H1 (cell line): ENCODE data around the gene CIB4.

Experiments
- BRCA1 ChIP-seq: IDR thresholded peaks from 2 replicates; pipeline ENCODE4 v1.6.1; 2012; ENCODE audit warnings: low read depth, low read length, improper control_type of control experiment
- CEBPB ChIP-seq: IDR thresholded peaks from 2 replicates; pipeline ENCODE4 v1.6.1; 2012; ENCODE audit warnings: low read depth, low read length
- POLR2A ChIP-seq, 2 experiments: IDR thresholded peaks; 1 replicate in 1 of 2; 2 replicates in 1 of 2; pipeline ENCODE4 v1.6.1; 2011; ENCODE audit warnings: low read depth in 2 of 2, low read length in 2 of 2, mild to moderate bottlenecking in 2 of 2; ENCODE audit errors: control extremely low read depth in 1 of 2
- TEAD4 ChIP-seq: IDR thresholded peaks from 2 replicates; pipeline ENCODE4 v1.6.1; 2012; ENCODE audit warnings: low read depth, low read length, inconsistent platforms, mixed read lengths

- TF ChIP-seq CEBPB (no peak), POLR2A (IDR thresholded peaks at IDR 0.05; ENCODE audit: control extremely low read depth in 1 of 2, low read depth in 2 of 2, low read length in 2 of 2) (no peak), TEAD4 (0 out of 2 replicates have a peak, but pooled peaks have one; percentile 29), BRCA1 (no peak)
Measured at GRCh38 chr2:26605195-26605998, 35.8 kb downstream of the CIB4 start.
